CD4-positive, alpha-beta memory T cell (primary cell): Measurements from ENCODE around the gene SLC2A10. TPM values are rescaled to one million over a fixed set of nuclear protein-coding genes. Genes with fewer than 3 reads are reported as not detected.

Experiments
- CTCF ChIA-PET: fragments of 350-600 bp; sonication (Branson Sonifier 250); formaldehyde crosslinking; loops from one replicate; lab custom pipeline; 2021; ENCODE audit warnings: inconsistent platforms; ENCODE audit not compliant: partially characterized antibody; lab: Charles Lee
- POLR2A ChIA-PET: fragments of 350-600 bp; sonication (Branson Sonifier 250); formaldehyde crosslinking; loops from one replicate; lab custom pipeline; 2021; ENCODE audit not compliant: partially characterized antibody; lab: Charles Lee
- DNase-seq, 5 donors: peaks; one replicate each; pipeline versions ENCODE4 v3.0.0 to v3.0.0-alpha.2; 2020 to 2022; ENCODE audit warnings: mixed read lengths in 1 of 5
- H3K27ac ChIP-seq: one replicate; pipeline ENCODE4 v1.7.0; 2013; ENCODE audit warnings: low read depth, low read length
- H3K27me3 ChIP-seq: 2 replicates; pipeline ENCODE4 v1.7.0; 2013; ENCODE audit warnings: mild to moderate bottlenecking, low read length, moderate library complexity; ENCODE audit not compliant: insufficient read depth
- H3K36me3 ChIP-seq: 2 replicates; pipeline ENCODE4 v1.7.0; 2013; ENCODE audit warnings: mild to moderate bottlenecking, low read length, moderate library complexity; ENCODE audit not compliant: insufficient read depth
- H3K4me1 ChIP-seq: 2 replicates; pipeline ENCODE4 v1.7.0; 2013; ENCODE audit warnings: mild to moderate bottlenecking, low read length, moderate library complexity; ENCODE audit not compliant: insufficient read depth
- H3K4me3 ChIP-seq, 2 donors: one replicate each; pipeline ENCODE4 v1.7.0; 2013; ENCODE audit warnings: low read length in 2 of 2, mild to moderate bottlenecking in 1 of 2
- H3K9me3 ChIP-seq, 2 donors: one replicate each; pipeline ENCODE4 v1.7.0; 2013; ENCODE audit warnings: low read length in 2 of 2, control low read depth in 1 of 2; ENCODE audit not compliant: control insufficient read depth in 1 of 2
- H3K27ac Mint-ChIP-seq, 7 donors: one replicate each; pipeline ENCODE4 v1.8.0; 2020 to 2021; ENCODE audit warnings: mixed read lengths in 7 of 7, mild to moderate bottlenecking in 6 of 7, inconsistent platforms in 3 of 7, moderate library complexity in 3 of 7
- H3K27me3 Mint-ChIP-seq, 2 donors: one replicate each; pipeline ENCODE4 v1.8.0; 2020 to 2021; ENCODE audit warnings: mixed read lengths in 2 of 2
- H3K36me3 Mint-ChIP-seq, 2 donors: one replicate each; pipeline ENCODE4 v1.8.0; 2020 to 2021; ENCODE audit warnings: mixed read lengths in 2 of 2, inconsistent platforms in 1 of 2, mild to moderate bottlenecking in 1 of 2
- H3K4me1 Mint-ChIP-seq, 4 donors: one replicate each; pipeline ENCODE4 v1.8.0; 2020 to 2021; ENCODE audit warnings: mixed read lengths in 4 of 4, mild to moderate bottlenecking in 1 of 4
- H3K4me3 Mint-ChIP-seq, 8 donors: one replicate each; pipeline ENCODE4 v1.8.0; 2020 to 2021; ENCODE audit warnings: mixed read lengths in 8 of 8, mild to moderate bottlenecking in 7 of 8, moderate library complexity in 6 of 8, inconsistent platforms in 3 of 8
- H3K9me3 Mint-ChIP-seq, 8 donors: one replicate each; pipeline ENCODE4 v1.8.0; 2020 to 2021; ENCODE audit warnings: mixed read lengths in 8 of 8, mild to moderate bottlenecking in 5 of 8, inconsistent platforms in 3 of 8, moderate library complexity in 1 of 8
- intact Hi-C: fragments of 100-400 bp; cut with micrococcal nuclease; formaldehyde crosslinking; loops from one replicate; pipeline ENCODE4 v1.15.1; 2023
- polyA plus RNA-seq, 2 donors: library from polyadenylated mRNA; unstranded; fragments of 300-500 nt; fragmentation: Illumina TruSeq; gene quantifications; one replicate each; pipeline ENCODE4 v1.2.3, GENCODE V29; 2021
- total RNA-seq, 2 experiments: library from RNA; stranded (reverse); gene quantifications; one replicate each; pipeline ENCODE4 v1.2.3, GENCODE V29; 2021

Gene SLC2A10
- total and polyA plus RNA-seq, 4 experiments from 2014 or later = not detected

GRCh38 chr20:46777331-46777730 lies 67.9 kb downstream of the SLC2A10 start:
- Histone ChIP-seq H3K27me3 (no peaks in the 10 kb centered on the region), H3K4me3 (no peak overlapping the region), H3K27ac (no peak overlapping the region), H3K36me3 (no peaks in the 10 kb centered on the region), H3K4me1 (no peaks in the 10 kb centered on the region), H3K9me3 (no peaks in the 10 kb centered on the region)
- no peaks in the 10 kb centered on the region for H3K4me1 Mint-ChIP-seq
- no peak overlapping the region for H3K4me3 Mint-ChIP-seq
- POLR2A ChIA-PET = no interaction called here
- peaks cover 21 to 23% of the 10 kb centered on the region in 2 donors for H3K27me3 Mint-ChIP-seq
- peaks cover 0 to 2% (median 0%) of the 10 kb centered on the region in 8 donors for H3K9me3 Mint-ChIP-seq
- intact Hi-C loops = no loop called here
- CTCF ChIA-PET = no interaction called here
- no peak for DNase-seq
- H3K36me3 Mint-ChIP-seq = no peaks in the 10 kb centered on the region
- H3K27ac Mint-ChIP-seq = no peak overlapping the region

GRCh38 chr20:46779831-46780230 lies 70.4 kb downstream of the SLC2A10 start:
- Histone ChIP-seq H3K9me3 (no peaks in the 10 kb centered on the region), H3K27ac (no peak overlapping the region), H3K27me3 (no peaks in the 10 kb centered on the region), H3K4me1 (no peaks in the 10 kb centered on the region), H3K4me3 (no peak overlapping the region), H3K36me3 (no peaks in the 10 kb centered on the region)
- ChIA-PET CTCF (interaction anchor here (1.0 kb wide), 1 partner anchor 17 kb away, joined by 3 read pairs; no protein-coding TSS in a partner anchor), POLR2A (no interaction called here)
- H3K27me3 Mint-ChIP-seq = peaks cover 12 to 16% of the 10 kb centered on the region in 2 donors
- H3K4me3 Mint-ChIP-seq = no peak overlapping the region
- no peak for DNase-seq
- H3K27ac Mint-ChIP-seq = no peak overlapping the region
- H3K9me3 Mint-ChIP-seq = peaks cover 0 to 2% (median 0%) of the 10 kb centered on the region in 8 donors
- no peaks in the 10 kb centered on the region for H3K36me3 Mint-ChIP-seq
- no peaks in the 10 kb centered on the region for H3K4me1 Mint-ChIP-seq
- intact Hi-C loops = no loop called here

- Histone ChIP-seq H3K36me3 (no peaks in the 10 kb centered on the region), H3K27me3 (no peaks in the 10 kb centered on the region), H3K9me3 (no peaks in the 10 kb centered on the region), H3K4me3 (no peak overlapping the region), H3K4me1 (no peaks in the 10 kb centered on the region), H3K27ac (no peak overlapping the region)
- peaks cover 0 to 2% (median 0%) of the 10 kb centered on the region in 8 donors for H3K9me3 Mint-ChIP-seq
- CTCF ChIA-PET = interaction anchor here (0.9 to 1.1 kb wide), 2 partner anchors 22 to 31 kb away, joined by 3 read pairs; no protein-coding TSS in a partner anchor
- H3K4me1 Mint-ChIP-seq = no peaks in the 10 kb centered on the region
- H3K27me3 Mint-ChIP-seq = peaks cover 13 to 16% of the 10 kb centered on the region in 2 donors
- no peak overlapping the region for H3K27ac Mint-ChIP-seq
- H3K4me3 Mint-ChIP-seq = no peak overlapping the region
- intact Hi-C loops = no loop called here
- H3K36me3 Mint-ChIP-seq = no peaks in the 10 kb centered on the region
- no peak for DNase-seq
- POLR2A ChIA-PET = no interaction called here
Measured at GRCh38 chr20:46784436-46785127, 75.1 kb downstream of the SLC2A10 start.

Other genes with a start within 250 kb of the SLC2A10 start
- gene ZNF334, start 196.1 kb upstream of the SLC2A10 start, total RNA-seq = under 1 TPM in 1 of 2 experiments, not detected in 1; 0.14 TPM
- gene ZNF334, start 196.1 kb upstream of the SLC2A10 start, polyA plus RNA-seq = not detected
- gene OCSTAMP, start 159.0 kb upstream of the SLC2A10 start, total RNA-seq = not detected
- gene OCSTAMP, start 159.0 kb upstream of the SLC2A10 start, polyA plus RNA-seq = not detected
- under 1 TPM in 1 of 2 experiments, not detected in 1; 0.36 TPM for gene SLC13A3, start 58.2 kb upstream of the SLC2A10 start, total RNA-seq
- not detected for gene SLC13A3, start 58.2 kb upstream of the SLC2A10 start, polyA plus RNA-seq
- gene TP53RK, start 20.2 kb upstream of the SLC2A10 start, total RNA-seq = 10 to 100 TPM; 25.7 to 29.4 TPM
- 10 to 100 TPM; 13.5 to 16.6 TPM for gene TP53RK, start 20.2 kb upstream of the SLC2A10 start, polyA plus RNA-seq
- not detected for gene EYA2, start 185.2 kb downstream of the SLC2A10 start, total RNA-seq
- gene EYA2, start 185.2 kb downstream of the SLC2A10 start, polyA plus RNA-seq = not detected